IPS-20b (cell line): ENCODE measurements around the gene ALCAM.

Experiments
- H3K27ac ChIP-seq: one replicate; pipeline ENCODE4 v1.5.1; 2013; ENCODE audit warnings: low read length
- H3K27me3 ChIP-seq: 2 replicates; pipeline ENCODE4 v1.6.1; 2013; ENCODE audit warnings: mild to moderate bottlenecking, low read length, inconsistent platforms; ENCODE audit not compliant: insufficient read depth
- H3K36me3 ChIP-seq: 2 replicates; pipeline ENCODE4 v1.6.1; 2013; ENCODE audit warnings: low read depth, mild to moderate bottlenecking, inconsistent platforms, low read length, moderate library complexity; ENCODE audit not compliant: insufficient read depth
- H3K4me1 ChIP-seq: 2 replicates; pipeline ENCODE4 v1.6.1; 2013; ENCODE audit warnings: mild to moderate bottlenecking, control low read depth, inconsistent platforms, low read length, moderate library complexity; ENCODE audit not compliant: insufficient read depth
- H3K4me3 ChIP-seq: 2 replicates; pipeline ENCODE4 v1.5.1; 2013; ENCODE audit warnings: mild to moderate bottlenecking, low read length, inconsistent platforms
- H3K9ac ChIP-seq: 2 replicates; pipeline ENCODE4 v1.6.1; 2013; ENCODE audit warnings: low read depth, mild to moderate bottlenecking, inconsistent platforms, low read length, moderate library complexity
- H3K9me3 ChIP-seq: 2 replicates; pipeline ENCODE4 v1.6.1; 2013; ENCODE audit warnings: mild to moderate bottlenecking, low read depth, low read length, inconsistent platforms; ENCODE audit not compliant: insufficient read depth

Gene ALCAM

GRCh38 chr3:105415951-105416350 is 49.2 kb downstream of the ALCAM start:
- H3K27ac ChIP-seq, result no peak overlapping the region
- H3K27me3 ChIP-seq, result no peaks in the 10 kb centered on the region
- no peak overlapping the region for H3K9ac ChIP-seq
- no peak overlapping the region for H3K4me3 ChIP-seq
- no peaks in the 10 kb centered on the region for H3K4me1 ChIP-seq
- H3K9me3 ChIP-seq, result no peaks in the 10 kb centered on the region
- no peaks in the 10 kb centered on the region for H3K36me3 ChIP-seq

- H3K36me3 ChIP-seq, result no peaks in the 10 kb centered on the region
- H3K27me3 ChIP-seq, result no peaks in the 10 kb centered on the region
- no peak overlapping the region for H3K9ac ChIP-seq
- H3K27ac ChIP-seq, result no peak overlapping the region
- H3K4me3 ChIP-seq, result no peak overlapping the region
- H3K4me1 ChIP-seq, result no peaks in the 10 kb centered on the region
- H3K9me3 ChIP-seq, result no peaks in the 10 kb centered on the region
These were observed 51.0 kb downstream of the ALCAM start for GRCh38 chr3:105417525-105418289.

GRCh38 chr3:105422645-105423044 is 55.9 kb downstream of the ALCAM start:
- H3K27me3 ChIP-seq, result no peaks in the 10 kb centered on the region
- H3K36me3 ChIP-seq, result no peaks in the 10 kb centered on the region
- H3K4me3 ChIP-seq, result no peak overlapping the region
- H3K9ac ChIP-seq, result no peak overlapping the region
- peaks cover 8% of the 10 kb centered on the region for H3K4me1 ChIP-seq
- H3K27ac ChIP-seq, result no peak overlapping the region
- no peaks in the 10 kb centered on the region for H3K9me3 ChIP-seq

- no peaks in the 10 kb centered on the region for H3K27me3 ChIP-seq
- H3K27ac ChIP-seq, result no peak overlapping the region
- H3K36me3 ChIP-seq, result no peaks in the 10 kb centered on the region
- H3K4me1 ChIP-seq, result peaks cover 8% of the 10 kb centered on the region
- no peak overlapping the region for H3K4me3 ChIP-seq
- H3K9ac ChIP-seq, result no peak overlapping the region
- no peaks in the 10 kb centered on the region for H3K9me3 ChIP-seq
These were observed 56.7 kb downstream of the ALCAM start for GRCh38 chr3:105423397-105423796.

- Histone ChIP-seq H3K4me3 (no peak overlapping the region), H3K27me3 (no peaks in the 10 kb centered on the region), H3K9me3 (no peaks in the 10 kb centered on the region), H3K9ac (no peak overlapping the region), H3K4me1 (peaks cover 8% of the 10 kb centered on the region), H3K36me3 (no peaks in the 10 kb centered on the region), H3K27ac (no peak overlapping the region)
These were observed 57.9 kb downstream of the ALCAM start for GRCh38 chr3:105424412-105425152.

- no peaks in the 10 kb centered on the region for H3K27me3 ChIP-seq
These were observed 58.4 kb downstream of the ALCAM start for GRCh38 chr3:105425153-105425502.

GRCh38 chr3:105427332-105427731 is 60.6 kb downstream of the ALCAM start:
- Histone ChIP-seq H3K9ac (no peak overlapping the region), H3K4me1 (peaks cover 8% of the 10 kb centered on the region), H3K27me3 (no peaks in the 10 kb centered on the region), H3K36me3 (no peaks in the 10 kb centered on the region), H3K9me3 (no peaks in the 10 kb centered on the region), H3K27ac (no peak overlapping the region), H3K4me3 (0 out of 2 replicates have a peak overlapping the region, but pooled peaks have one; percentile 2)

More at GRCh38 chr3:105425153-105425502, 58.4 kb downstream of the ALCAM start:
- Histone ChIP-seq H3K27ac (no peak overlapping the region), H3K4me1 (peaks cover 8% of the 10 kb centered on the region), H3K9ac (no peak overlapping the region), H3K4me3 (no peak overlapping the region), H3K36me3 (no peaks in the 10 kb centered on the region), H3K9me3 (no peaks in the 10 kb centered on the region)

- H3K9ac ChIP-seq, result no peak overlapping the region
- no peak overlapping the region for H3K27ac ChIP-seq
- no peaks in the 10 kb centered on the region for H3K36me3 ChIP-seq
- H3K4me3 ChIP-seq, result no peak overlapping the region
- no peaks in the 10 kb centered on the region for H3K27me3 ChIP-seq
- peaks cover 8% of the 10 kb centered on the region for H3K4me1 ChIP-seq
- H3K9me3 ChIP-seq, result no peaks in the 10 kb centered on the region
These were observed 62.5 kb downstream of the ALCAM start for GRCh38 chr3:105429034-105429762.

- H3K27ac ChIP-seq, result no peak overlapping the region
- H3K9me3 ChIP-seq, result no peaks in the 10 kb centered on the region
- H3K4me1 ChIP-seq, result peaks cover 8% of the 10 kb centered on the region
- no peak overlapping the region for H3K9ac ChIP-seq
- H3K27me3 ChIP-seq, result no peaks in the 10 kb centered on the region
- no peaks in the 10 kb centered on the region for H3K36me3 ChIP-seq
- H3K4me3 ChIP-seq, result no peak overlapping the region
These were observed 63.7 kb downstream of the ALCAM start for GRCh38 chr3:105430455-105430854.

GRCh38 chr3:105431200-105431599 is 64.5 kb downstream of the ALCAM start:
- Histone ChIP-seq H3K27me3 (no peaks in the 10 kb centered on the region), H3K9me3 (no peaks in the 10 kb centered on the region), H3K9ac (no peak overlapping the region), H3K4me3 (no peak overlapping the region), H3K36me3 (no peaks in the 10 kb centered on the region), H3K27ac (no peak overlapping the region), H3K4me1 (peaks cover 8% of the 10 kb centered on the region)

- no peaks in the 10 kb centered on the region for H3K36me3 ChIP-seq
- H3K9me3 ChIP-seq, result no peaks in the 10 kb centered on the region
- H3K9ac ChIP-seq, result no peak overlapping the region
- no peak overlapping the region for H3K4me3 ChIP-seq
- H3K27ac ChIP-seq, result no peak overlapping the region
- H3K4me1 ChIP-seq, result no peaks in the 10 kb centered on the region
- no peaks in the 10 kb centered on the region for H3K27me3 ChIP-seq
These were observed 68.6 kb downstream of the ALCAM start for GRCh38 chr3:105435277-105435676.
